Renal cortical epithelial cell (primary cell): Measurements from ENCODE around the gene KCNJ6. TPM values are rescaled to one million over a fixed set of nuclear protein-coding genes. Genes with fewer than 3 reads are reported as not detected.
"Not testable (repeated sequence)": the region's sequence is repeated elsewhere in the genome, so short reads cannot be mapped to it uniquely, and the experiment has no call there.

Experiments
- DNase-seq: peaks from one replicate; pipeline ENCODE4 v3.0.0-alpha.2; 2011; ENCODE audit warnings: low read depth
- total RNA-seq: library from RNA; depleted of rRNA; stranded (reverse); fragments of >200 nt; gene quantifications from 2 replicates; pipeline ENCODE4 v1.2.3, GENCODE V29; 2014

Gene KCNJ6
- total RNA-seq, 1 donor from 2014 or later = 0.05 TPM

DNA sequence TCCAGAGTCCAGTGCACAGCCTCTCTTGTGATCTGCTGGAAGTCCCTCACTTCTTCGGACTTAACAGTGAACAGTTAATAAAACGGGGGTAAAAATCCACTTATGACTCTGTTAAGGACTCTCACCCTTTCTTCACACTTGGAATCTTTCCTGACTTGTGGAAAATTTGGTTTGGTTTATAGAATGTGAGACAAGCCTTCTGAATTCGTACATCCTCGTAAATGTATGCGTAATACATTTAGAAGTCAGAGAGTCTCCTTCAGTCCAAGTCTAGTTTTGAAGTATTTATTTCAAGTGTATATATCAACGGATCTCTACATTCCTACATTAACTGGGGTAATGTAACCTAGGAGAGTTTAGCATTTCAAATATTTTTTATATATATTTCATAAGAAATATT is 270.4 kb downstream of the KCNJ6 start:
- DNase-seq = no peak

- DNase-seq = no peak
Measured at GRCh38 chr21:37644636-37645035, 271.6 kb downstream of the KCNJ6 start.

DNA sequence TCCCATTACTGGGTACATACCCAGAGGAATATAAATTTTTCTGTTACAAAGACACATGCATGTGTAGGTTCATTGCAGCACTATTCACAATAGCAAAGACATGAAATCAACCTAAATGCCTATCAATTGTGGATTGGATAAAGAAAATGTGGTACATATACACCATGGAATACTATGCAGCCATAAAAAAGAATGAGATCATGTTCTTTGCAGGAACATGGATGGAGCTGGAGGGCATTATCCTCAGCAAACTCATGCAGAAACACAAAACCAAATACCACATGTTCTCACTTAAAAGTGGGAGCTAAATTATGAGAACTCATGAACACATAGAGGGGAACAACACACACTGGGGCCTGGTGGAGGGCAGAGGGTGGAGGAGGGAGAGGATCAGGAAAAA is 272.4 kb downstream of the KCNJ6 start:
- not testable (repeated sequence) for DNase-seq

- no peak for DNase-seq
Measured at GRCh38 chr21:37642493-37642892, 273.8 kb downstream of the KCNJ6 start.

GRCh38 chr21:37639756-37640155 is 276.5 kb downstream of the KCNJ6 start:
- no peak for DNase-seq

GRCh38 chr21:37636152-37636860 is 280.0 kb downstream of the KCNJ6 start:
- peak; percentile 92 for DNase-seq

DNA sequence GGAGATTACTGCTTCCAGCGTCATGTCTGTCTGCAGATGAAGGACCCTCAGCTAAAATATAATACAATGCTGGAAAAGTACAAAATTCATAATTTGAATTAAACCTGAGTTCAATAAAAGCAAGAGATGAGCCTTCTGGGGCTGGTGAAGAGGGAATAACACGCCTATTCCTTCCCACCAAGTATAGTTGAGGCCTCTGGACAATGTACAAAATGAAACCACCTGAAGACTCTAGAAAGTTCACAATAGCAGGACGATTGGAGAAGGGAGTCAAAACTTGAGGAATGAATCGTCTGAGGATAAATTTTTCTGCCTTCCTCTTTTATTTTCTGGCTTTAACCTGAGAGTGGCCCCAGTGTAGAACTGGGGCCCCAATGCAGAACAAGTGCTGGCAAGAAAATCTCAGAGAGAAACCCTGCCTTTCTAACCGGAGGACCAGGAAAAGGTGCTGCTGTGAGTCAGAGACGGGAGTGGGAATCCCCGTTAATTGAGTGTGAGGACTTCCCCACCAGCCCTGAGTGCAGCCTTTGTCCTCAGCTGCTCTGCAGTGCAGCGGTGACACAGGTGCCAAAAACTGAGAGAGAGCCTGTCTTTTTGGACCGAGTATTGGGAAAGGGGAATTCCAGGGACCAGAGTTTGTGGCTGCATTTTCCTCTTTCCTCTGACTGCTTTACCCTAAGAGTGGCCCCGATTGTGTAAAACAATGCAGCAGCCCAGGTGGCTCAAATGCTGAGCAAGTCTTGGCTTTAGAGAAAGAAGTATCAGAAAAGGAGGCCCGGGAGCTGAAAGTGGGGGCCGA is 284.7 kb downstream of the KCNJ6 start:
- DNase-seq = peak; percentile 75

DNA sequence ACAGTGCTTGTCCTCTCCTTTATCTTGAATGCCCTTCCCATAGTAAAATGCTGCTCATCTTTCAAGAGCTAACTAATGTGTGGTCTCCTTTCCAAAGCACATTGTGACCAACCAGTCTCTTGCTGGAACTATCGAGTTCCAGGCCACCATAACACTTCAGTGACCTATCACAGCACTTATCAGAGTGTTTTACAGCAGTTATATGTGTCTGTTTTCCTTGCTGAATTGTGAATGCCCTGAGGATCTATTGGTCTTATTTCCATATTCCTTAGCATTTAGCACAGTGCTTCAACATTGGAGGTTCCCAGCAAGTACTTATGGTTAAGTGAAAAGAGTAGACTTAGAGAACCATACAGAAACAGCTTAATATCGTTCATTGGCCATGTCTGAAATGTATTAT is 285.4 kb downstream of the KCNJ6 start:
- DNase-seq = no peak

DNA sequence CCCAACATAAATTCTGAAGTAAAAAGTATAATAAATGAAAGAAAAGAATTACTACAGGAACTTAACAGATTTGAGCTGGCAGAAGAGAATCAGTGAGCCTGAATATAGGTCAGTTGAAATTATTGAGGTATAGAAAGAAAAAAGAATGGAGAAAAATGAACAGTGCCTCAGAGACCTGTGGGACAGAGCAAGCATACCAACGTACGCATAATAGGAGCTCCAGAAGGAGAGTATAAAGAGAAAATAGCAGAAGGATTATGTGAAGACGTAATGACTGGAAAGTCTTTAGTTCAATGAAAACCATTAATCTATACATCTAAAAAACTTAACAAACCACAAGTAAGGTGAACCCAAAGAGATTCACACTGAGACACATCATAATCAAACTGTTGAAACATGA is 287.9 kb downstream of the KCNJ6 start:
- no peak for DNase-seq

DNA sequence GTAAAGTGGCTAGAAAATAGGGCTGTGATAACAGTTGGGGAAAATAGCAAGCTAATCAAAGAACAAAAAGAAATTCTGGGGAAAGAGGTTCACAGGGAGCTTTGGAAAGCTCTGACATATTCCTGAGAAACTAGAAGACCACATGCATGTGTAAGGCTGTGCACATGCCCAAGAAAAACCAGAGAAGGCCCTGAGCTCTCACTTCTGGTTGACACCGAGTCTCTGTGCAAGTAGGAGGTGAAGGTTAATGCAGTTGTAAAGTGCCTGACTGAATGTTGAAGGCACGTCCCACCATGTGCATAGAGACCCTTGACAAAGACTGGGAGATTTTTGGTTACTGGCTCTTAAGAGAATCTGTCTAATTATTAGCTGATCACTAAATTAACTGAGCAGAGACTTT is 288.7 kb downstream of the KCNJ6 start:
- DNase-seq = no peak

GRCh38 chr21:37627074-37627473 is 289.2 kb downstream of the KCNJ6 start:
- no peak for DNase-seq

GRCh38 chr21:37626320-37626719 is 289.9 kb downstream of the KCNJ6 start:
- DNase-seq = no peak

DNA sequence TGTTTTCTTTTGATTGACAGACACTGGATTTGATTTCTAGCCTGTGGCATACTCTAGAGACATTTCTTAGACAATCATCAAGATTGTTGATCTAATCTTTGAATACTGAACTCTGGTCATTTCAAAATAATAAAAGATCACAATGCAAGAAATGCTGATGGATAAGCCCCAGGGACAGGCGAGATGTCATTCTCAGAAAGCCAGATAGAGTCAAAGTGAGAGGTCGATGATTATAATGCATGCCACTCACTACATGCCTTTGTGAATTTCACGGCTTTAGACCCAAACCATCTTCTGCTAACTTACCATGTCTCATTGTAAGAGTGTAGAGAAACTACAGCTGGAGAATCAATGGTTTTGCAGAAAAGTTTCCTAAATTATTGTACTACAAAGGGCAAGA is 292.6 kb downstream of the KCNJ6 start:
- DNase-seq = no peak

DNA sequence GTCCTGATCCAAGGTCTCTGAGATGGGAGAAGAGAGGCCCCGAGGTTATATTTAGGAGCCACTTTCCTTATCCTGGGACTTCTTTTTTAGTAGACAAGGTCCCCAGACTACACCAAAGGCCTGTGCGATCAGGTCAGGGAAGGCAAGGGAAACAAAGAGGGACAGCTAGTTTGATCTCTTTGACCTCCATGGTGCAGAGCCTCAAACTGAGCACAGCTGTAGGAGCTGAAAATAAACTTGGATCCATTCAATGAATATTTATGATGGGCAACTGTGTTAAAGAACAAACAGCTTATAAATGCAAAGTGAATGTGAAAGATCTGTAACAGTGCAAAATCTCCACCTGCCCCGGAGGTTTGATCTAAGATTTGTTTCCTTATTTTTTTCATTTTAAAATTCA is 293.1 kb downstream of the KCNJ6 start:
- no peak for DNase-seq

DNA sequence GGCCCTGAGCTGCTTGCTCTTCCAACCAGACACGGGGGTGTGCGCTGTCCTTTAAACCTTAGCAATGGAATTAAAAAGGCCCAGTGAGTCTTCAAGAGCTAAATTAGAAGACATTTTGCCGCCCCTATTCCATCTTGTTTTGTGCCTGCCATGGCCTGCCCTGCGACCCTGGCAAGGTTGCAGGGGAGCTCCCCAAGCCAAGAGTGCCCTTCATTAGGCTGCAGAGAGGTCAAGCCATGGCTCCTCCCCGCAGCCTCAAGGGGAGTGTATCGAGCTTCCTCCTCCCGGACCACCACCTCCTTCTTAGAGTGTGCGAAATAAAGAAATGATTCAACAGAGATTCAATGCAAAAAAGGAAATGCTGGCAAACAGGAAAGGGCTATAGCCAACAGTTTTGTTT is 293.5 kb downstream of the KCNJ6 start:
- DNase-seq = no peak

DNA sequence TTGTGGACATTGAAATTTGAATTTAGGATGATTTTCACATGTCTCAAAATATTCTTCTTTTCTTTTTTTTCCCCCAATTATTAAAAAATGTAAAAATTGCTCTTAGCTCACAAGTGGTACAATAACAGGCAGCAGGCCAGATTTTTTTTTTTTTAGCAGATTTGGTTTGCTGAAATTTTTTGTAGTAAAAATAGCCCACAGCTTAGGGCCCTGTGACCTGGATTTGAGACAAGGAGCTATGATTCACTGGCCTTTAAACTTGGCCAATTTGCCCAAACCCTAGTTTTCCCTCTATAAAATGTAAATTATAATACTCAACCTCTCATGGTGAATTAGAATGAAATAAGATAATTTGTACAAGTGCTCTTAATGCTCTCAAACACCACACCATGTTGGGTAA is 295.9 kb downstream of the KCNJ6 start:
- no peak for DNase-seq

GRCh38 chr21:37619464-37619974 is 296.7 kb downstream of the KCNJ6 start:
- peak; percentile 22 for DNase-seq

GRCh38 chr21:37618081-37618480 is 298.2 kb downstream of the KCNJ6 start:
- DNase-seq = no peak

- DNase-seq = no peak
Measured at GRCh38 chr21:37615962-37616361, 300.3 kb downstream of the KCNJ6 start.

DNA sequence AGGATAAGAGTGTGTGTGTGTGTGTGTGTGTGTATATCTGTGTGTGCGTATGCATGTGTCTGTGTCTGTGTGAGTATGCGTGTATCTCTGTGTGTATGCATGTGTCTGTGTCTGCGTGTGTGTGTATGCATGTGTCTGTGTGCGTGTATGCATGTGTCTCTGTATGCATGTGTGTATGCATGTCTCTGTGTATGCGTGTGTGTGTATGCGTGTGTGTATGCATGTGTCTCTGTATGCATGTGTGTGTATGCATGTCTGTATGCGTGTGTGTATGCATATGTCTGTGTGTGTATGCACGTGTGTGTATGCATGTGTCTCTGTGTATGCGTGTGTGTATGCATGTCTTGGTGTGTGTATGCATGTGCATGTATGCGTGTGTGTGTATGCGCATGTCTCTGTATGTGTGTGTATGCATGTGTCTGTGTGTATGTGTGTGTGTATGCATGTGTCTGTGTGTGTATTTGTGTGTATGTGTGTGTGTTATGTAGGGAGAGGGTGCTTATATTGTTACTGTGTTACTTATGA is 301.8 kb downstream of the KCNJ6 start:
- no peak for DNase-seq

DNA sequence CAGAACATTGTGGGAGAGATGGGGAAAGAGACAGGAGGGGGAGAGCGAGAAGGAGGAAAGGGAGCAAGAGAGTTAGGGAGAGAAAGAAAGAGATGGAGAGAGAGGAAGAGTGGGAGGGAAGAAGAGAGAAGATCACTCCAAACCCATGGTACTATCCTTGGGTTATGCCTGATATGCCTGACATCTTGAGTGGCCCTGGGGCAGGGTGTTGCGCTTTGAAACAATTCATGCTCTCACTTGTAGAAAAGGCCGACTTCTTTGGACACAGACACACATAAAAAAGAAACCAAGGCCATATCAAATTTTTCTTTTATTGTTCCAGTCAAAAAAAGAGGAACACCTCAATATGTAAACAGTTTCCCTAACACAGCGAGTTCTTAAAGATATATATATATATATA is 309.2 kb downstream of the KCNJ6 start:
- DNase-seq = no peak

DNA sequence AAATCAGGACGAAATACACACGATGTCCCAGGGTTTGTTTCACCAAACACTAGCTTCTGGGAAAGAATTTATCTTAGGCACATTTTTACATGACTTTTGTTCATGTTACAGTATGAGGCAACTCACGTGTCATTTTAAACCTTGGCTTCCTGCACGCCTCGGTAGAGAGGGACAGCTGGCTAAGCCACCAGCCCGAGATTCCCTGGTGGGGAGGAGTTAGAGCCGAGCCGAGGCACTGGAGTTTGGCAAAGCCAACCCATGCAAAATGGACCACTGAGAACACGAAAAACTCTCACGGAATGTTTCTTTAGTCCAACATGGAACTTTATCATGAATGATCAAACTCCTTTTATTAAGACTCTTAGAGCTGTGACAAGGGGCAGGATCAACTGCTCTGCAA is 309.7 kb downstream of the KCNJ6 start:
- no peak for DNase-seq

DNA sequence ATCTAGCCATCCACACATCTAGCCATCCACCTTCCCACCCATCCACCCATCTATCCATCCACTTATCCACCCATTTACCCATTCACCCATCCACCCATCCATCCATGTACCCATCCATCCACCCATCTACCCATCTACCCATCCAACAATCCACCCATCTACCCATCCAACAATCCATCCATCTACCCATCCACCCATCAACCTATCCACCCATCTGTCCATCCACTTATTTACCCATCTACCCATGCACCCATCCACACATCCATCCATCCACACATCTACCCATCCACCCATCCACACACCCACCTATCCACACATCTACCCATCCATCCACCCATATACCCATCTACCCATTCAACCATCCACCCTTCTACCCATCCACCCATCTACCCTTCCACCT is 311.3 kb downstream of the KCNJ6 start:
- no peak for DNase-seq
